ENCODE measurements around the gene POU6F1.

- TF ChIP-seq OSR1 (CRISPR knock-in tag; IDR thresholded peaks at IDR 0.05) = no peak
- TF ChIP-seq ZNF8 (CRISPR knock-in tag; IDR thresholded peaks at IDR 0.05) = no peak
- TF ChIP-seq ESRRG (CRISPR knock-in tag; IDR thresholded peaks at IDR 0.05) = no peak
- TF ChIP-seq GLIS3 (CRISPR knock-in tag; IDR thresholded peaks at IDR 0.05) = no peak
- TF ChIP-seq ZFP3 (CRISPR knock-in tag; IDR thresholded peaks at IDR 0.05) = no peak
- no peak for TF ChIP-seq TCF4 (CRISPR knock-in tag; IDR thresholded peaks at IDR 0.05; ENCODE audit: borderline replicate concordance)
- TF ChIP-seq ARNTL (CRISPR knock-in tag; IDR thresholded peaks at IDR 0.05; ENCODE audit: borderline replicate concordance, low read depth) = no peak
- TF ChIP-seq PPARA (CRISPR knock-in tag; IDR thresholded peaks at IDR 0.05; ENCODE audit: borderline replicate concordance) = no peak
- TF ChIP-seq RARB (CRISPR knock-in tag; IDR thresholded peaks at IDR 0.05) = no peak
- TF ChIP-seq CSDC2 (CRISPR knock-in tag; IDR thresholded peaks at IDR 0.05) = no peak
- no peak for TF ChIP-seq ZNF565 (CRISPR knock-in tag; conservative IDR thresholded peaks at IDR 0.05; ENCODE audit: low read depth)
These were observed 1.2 kb downstream of the POU6F1 start for GRCh38 chr12:51216642-51217041.
